Activated CD8-positive, alpha-beta memory T cell treated with anti-CD3 and anti-CD28 coated beads, Interleukin-2, amount 50 U/mL, for 4 hours (primary cell): ENCODE data around the gene KIAA1586.
"Not testable (repeated sequence)": the region's sequence is repeated elsewhere in the genome, so short reads cannot be mapped to it uniquely, and the experiment has no call there.

Experiments used
- DNase-seq: peaks from one replicate; pipeline ENCODE4 v3.0.0-alpha.2; 2020

KIAA1586 gene

DNA sequence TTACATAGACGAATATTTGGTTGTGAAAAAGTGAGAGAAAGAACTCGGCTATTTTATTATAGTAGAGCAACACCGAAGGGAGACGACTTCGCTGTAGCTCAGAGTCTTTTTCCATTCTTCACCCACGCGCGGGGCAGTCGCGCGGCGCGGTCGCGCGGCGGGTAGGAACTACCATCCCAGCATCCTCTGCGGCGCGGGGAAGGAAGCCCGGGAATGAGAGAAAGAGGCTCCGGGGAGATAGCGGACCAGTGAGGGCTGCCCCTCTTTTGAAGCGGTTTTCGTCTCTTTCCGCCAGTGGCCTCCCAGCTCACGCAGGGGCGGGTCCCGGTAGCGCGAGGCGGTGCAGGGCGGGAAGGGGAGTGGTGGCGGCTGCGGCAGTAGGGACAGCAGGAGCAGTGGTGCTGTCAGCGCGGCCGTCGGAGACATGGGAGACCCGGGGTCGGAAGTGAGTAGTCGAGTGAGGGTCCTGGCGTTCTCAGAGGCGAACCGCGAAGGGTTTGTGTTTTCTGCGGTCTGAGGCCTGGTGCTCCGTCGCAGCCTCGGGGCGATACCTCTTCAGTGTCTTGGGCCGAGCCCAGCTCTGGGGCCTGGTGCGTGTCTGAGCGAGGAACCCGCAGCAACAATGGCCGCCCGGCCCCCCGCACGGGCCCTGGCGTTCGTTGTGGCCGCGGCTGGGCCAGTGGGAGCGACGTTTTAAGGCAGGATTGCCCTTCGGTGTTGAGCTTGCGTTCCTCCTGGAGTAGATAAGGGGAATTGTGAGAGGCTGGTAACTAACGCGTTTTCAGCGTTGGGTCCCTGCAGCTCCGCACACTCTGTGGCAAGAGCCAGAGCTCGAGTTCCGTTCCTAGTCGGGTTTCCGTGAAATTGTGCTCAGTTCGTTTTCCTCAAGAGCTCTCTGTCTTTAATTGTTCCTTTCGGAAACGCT, at the start of gene KIAA1586:
Gene KIAA1586, plus strand, starts transcription at position 362 of the 925 bp plus-strand sequence. Its CDS starts 63 bp downstream, at position 425.
- DNase-seq, result peak; percentile 77

GRCh38 chr6:56999049-56999448, 47.4 kb upstream of the KIAA1586 start:
- no peak for DNase-seq

DNA sequence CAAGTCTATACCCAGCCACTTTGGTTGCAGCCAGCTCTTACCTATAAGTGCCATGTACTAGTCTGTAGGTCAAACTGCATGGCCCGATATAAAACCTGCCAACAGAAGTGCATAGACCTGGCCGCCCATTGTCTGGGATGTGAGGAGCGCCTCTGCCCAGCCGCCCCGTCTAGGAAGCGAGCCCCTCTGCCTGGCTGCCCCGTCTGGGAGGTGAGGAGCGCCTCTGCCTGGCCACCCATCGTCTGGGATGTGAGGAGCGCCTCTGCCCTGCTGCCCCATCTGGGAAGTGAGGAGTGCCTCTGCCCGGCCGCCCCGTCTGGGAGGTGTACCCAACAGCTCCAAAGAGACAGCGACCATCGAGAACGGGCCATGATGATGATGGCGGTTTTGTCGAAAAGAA, 46.7 kb upstream of the KIAA1586 start:
- not testable (repeated sequence) for DNase-seq

DNA sequence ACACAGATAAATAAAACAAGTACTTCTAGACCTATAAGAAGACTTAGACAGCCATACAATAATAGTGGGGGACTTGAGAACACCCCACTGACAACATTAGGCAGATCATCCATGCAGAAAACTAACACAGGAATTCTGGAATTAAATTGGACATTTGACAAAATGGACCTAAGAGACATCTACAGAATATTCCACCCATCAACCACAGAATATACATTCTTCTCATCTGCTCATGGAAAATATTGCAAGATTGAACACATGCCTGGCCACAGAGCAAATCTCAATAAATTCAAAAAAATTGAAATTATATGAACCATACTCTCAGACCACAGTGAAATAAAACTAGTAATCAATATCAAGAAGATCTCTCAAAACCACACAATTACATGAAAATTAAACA, 44.3 kb upstream of the KIAA1586 start:
- DNase-seq, result no peak

DNA sequence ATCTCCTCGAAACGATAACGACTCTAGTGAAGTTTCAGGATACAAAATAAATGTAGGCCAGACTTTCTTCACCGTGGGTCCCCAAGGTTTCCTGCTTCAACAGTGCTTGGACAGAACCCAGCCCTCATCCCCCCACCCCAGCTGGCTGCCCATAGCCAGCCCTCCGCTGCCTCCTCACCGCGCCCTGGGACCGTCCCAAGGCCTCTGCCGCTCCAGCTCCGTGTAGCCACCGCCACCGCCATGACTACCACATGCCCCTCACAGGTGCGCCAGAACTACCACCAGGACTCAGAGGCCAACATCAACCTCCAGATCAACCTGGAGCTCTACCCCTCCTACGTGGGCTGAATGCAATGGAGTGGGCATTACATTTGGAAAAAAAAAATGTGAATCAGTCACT, 42.2 kb upstream of the KIAA1586 start:
- no peak for DNase-seq

DNA sequence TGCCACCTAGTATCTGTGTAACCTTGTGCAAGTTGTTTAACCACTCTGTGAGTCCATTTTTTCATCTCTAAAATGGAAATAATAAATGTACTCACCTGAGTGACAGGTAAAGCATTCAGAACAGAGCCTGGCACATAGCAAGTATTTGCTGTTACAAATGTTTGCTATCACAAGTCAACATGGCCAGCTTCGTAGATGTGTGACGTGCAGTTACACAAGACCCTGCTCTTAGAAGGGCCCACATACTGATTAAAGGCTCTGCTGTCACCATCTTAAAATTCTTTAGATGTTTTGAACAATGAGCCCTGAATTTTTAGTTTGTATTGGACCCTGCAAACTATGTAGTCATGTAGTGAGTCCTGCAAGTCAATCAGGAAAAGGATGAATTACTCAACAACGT, 40.4 kb upstream of the KIAA1586 start:
- no peak for DNase-seq

- not testable (repeated sequence) for DNase-seq
Measured at GRCh38 chr6:57008069-57008468, 38.4 kb upstream of the KIAA1586 start.

- no peak for DNase-seq
Measured at GRCh38 chr6:57013521-57013926, 33.0 kb upstream of the KIAA1586 start.

DNA sequence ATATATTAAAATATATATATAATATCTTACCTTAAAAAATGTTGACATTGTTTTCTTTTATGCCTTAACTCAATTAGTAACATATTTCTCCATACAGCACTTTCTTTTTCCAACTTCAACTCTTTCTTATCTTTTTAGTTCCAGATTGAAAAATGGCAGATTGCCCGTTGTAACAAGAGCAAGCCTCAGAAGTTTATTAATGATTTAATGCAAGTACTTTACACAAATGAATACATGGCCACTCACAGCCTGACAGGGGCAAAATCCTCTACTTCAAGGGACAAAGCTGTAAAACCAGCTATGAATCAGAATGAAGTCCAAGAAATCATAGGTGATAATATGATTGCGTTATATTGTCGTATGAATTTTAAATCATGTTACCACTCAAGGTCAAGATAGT, 29.4 kb upstream of the KIAA1586 start:
- DNase-seq, result no peak

GRCh38 chr6:57017841-57018240, 28.7 kb upstream of the KIAA1586 start:
- DNase-seq, result no peak

- no peak for DNase-seq
Measured at GRCh38 chr6:57019434-57019833, 27.1 kb upstream of the KIAA1586 start.

DNA sequence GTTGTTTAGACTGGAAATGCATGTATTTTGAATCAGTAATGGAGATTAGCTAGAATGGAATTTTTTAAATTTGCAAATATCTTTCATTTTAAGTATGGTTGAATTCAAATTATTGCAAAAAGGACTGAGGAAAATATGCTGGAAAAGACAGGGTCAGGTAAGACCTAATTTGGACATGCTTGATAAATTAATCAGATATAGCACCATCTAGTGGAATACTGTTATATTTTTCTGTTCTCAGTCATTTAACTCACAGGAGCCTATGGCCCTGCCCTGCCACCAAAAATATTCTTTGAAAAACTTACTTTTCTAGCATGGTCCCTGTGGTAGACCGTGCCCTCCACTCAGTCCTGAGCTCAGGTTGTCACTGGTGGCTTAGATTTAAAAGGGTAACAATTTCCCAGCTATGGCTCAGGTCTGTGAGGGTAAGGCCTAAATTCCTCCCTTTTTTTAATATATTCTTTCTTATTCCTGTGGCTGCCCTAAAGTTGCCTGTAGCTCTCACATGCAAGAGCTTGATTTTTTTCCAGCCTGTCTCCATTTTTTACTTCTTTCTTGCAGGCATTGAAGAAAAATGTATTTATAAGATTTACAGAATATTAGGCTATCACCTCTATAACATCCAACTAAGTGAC, 25.3 kb upstream of the KIAA1586 start:
- DNase-seq, result no peak

- DNase-seq, result no peak
Measured at GRCh38 chr6:57024321-57024720, 22.2 kb upstream of the KIAA1586 start.

DNA sequence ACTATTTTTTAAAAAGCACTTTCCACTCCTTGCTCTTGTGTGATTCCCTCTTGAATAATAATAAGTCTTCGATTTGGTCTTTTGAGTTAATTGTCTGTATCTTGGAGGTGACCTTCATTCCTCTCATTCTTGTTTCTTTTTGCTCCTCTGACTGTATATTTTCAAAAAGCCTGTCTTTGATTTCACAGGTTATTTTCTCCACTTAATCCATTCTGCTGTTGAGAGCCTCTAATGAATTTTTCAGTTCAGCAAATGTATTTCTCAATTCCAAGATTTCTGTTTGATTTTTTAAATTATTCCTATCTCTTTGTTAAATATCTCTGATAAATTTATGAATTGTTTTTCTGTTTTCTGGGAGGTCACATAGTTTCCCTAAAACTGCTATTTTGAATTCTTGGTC, 21.7 kb upstream of the KIAA1586 start:
- no peak for DNase-seq

GRCh38 chr6:57026001-57026400, 20.5 kb upstream of the KIAA1586 start:
- DNase-seq, result no peak

DNA sequence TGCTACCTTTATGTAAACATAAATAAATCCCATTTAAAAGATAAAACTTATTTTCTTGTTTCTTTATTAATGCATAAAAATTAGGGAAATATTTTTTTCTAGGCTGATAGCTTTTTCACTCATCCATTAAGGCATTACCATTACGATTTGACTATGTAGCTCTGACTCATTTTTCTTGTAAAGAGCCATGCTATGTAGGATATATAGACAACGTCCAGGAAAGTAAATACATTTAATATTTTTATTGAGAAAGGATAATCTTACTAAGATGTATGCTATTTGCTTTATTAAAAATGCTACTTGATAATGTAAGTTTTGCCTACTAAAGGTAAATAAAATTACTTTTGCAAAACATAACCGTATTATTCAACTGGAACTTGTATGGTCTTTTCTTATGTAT, 19.2 kb upstream of the KIAA1586 start:
- no peak for DNase-seq

DNA sequence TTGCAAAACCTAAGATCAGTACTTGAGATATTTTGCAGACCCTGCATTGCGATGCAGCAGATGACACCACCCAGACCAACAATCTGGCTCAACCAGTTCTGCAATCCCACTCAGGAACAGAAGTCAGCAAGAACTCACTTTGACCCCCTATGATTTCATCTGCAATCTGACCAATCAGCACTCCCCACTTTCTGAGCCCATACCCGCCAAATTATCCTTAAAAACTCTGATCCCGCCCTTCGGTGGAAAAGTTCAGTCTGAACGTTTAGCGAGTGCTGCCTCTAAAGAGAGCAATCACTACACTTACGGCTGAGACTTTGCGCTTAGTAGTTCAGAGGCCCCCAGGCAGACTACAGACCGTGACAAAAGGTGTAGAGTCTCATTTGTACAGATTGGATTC, 17.3 kb upstream of the KIAA1586 start:
- DNase-seq, result no peak

GRCh38 chr6:57033228-57033627, 13.3 kb upstream of the KIAA1586 start:
- no peak for DNase-seq

GRCh38 chr6:57035549-57035948, 10.9 kb upstream of the KIAA1586 start:
- no peak for DNase-seq

DNA sequence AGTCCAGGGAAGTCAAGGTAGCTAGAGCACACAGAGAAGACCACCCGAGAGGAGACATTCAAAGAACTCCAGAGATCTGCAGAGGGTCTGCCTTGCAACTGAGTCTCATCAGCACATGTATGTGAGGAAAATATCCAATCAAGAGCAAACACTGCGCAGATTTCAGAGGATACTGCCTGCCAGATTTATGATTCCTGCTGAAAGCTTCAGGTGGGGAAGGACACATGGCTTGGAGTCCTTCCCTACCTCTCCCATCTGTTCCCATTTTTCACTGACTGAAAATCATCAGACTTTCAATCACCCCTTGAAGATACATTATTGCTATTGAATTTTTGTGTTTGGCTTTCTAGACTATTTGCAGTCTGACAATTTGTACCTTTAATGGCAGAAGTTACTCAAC, 7.6 kb upstream of the KIAA1586 start:
- DNase-seq, result no peak

DNA sequence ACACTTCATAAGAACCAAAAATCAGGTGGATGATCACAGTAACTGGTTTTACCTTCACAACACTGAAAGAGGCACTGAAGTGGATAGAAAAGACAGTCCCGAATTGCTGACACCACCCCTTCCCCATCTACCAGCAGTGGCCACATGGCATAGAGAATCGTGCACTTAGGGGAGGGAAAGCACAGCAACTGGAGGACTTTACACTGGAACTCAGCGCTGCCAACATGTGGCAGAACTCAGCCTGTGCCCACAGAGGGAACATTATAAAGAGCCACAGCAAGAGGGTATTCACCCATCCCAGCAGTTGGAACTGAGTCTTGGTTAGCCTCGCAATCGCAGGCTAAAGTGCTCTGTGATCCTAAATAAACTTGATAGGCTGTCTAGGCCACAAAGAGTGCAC, 6.5 kb upstream of the KIAA1586 start:
- no peak for DNase-seq

DNA sequence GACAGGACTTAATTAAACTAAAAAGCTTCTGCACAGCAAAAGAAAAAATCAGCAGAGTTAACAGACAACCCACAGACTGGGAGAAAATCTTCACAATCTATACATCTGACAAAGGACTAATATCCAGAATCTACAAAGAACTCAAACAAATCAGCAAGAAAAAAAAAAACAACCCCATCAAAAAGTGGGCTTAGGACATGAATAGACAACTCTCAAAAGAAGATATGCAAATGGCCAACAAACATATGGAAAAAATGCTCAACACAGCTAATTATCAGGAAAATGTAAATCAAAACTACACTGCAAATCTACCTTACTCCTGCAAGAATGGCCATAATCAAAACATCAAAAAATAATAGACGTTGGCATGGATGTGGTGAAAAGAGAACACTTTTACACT, 2.4 kb upstream of the KIAA1586 start:
- DNase-seq, result not testable (repeated sequence)

DNA sequence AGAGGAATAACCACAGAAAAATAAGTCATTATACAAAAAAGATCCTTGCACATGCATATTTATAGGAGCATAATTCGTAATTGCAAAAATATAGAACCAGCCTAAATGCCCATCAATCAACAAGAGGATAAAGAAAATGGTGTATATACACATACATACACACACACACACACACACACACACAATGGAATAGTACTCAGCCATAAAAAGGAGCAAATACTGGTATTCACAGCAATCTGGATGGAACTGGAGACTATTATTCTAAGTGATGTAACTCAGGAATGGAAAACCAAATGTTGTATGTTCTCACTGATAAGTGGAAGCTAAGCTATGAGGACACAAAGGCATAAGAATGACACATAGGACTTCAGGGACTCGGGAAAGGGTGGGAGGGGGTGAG, 1.9 kb upstream of the KIAA1586 start:
- no peak for DNase-seq

DNA sequence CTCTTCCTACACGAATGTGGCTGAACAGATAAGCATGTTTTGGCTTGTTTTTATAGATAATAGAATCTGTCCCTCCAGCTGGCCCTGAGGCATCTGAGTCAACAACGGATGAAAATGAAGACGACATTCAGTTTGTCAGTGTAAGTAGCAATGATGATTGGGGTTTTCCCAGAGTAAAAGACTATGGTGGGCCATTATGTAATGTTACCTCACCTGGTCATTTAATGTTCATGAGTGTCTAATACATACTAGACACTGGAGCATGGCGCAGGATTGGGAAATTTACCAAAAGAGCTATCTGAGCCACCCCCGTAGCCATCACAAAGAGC, 728 bp downstream of the KIAA1586 start:
- DNase-seq, result not testable (repeated sequence)

DNA sequence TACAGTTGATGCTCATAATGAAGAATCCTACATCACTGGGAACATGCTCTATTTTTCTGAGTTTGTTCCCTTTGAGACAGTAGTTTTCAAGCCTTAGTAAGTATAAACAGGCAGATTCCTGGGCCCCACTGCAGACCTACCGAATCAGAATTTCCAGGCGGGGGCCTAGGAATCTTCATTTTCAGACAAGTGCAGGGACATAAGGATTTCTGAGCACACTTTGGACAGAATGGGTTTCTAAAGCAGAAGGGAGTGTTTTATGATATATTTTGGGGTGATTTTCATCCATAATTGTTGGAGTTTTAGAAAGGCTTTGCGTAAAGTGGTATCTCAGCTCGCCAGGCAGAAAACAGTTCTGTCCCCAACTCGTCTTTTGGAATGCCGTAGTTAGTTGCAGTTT, 1.4 kb downstream of the KIAA1586 start:
- DNase-seq, result not testable (repeated sequence)
